IMR-90 (cell line): ENCODE results near the gene PPP2R2D. TPM values are rescaled to one million over a fixed set of nuclear protein-coding genes. Genes with fewer than 3 reads are reported as not detected.
A peak's percentile ranks its signal among the peaks of the same experiment; 100 is the strongest.

ENCODE experiments used
- ATAC-seq: fragments of 200-7000 bp; cut with Tn5 transposase; 2 replicates; pipeline ENCODE4 v1.9.1; 2020; ENCODE audit warnings: low read depth, mild to moderate bottlenecking, moderate library complexity
- BruUV-seq: library from RNA; stranded (reverse); fragments of 400-500 nt; replicated peaks from 2 replicates; lab custom pipeline; 2021; lab: Mats Ljungman, UMichigan
- CTCF ChIA-PET: fragments of 300-600 bp; formaldehyde crosslinking; extraction: SDS; loops from one replicate; lab custom pipeline; 2021; ENCODE audit warnings: antibody characterized with exemption; lab: Yijun Ruan, JAX
- POLR2A ChIA-PET: fragments of 300-600 bp; sonication (Branson Sonifier 250); formaldehyde crosslinking; loops from one replicate; lab custom pipeline; 2022; ENCODE audit warnings: antibody characterized with exemption; ENCODE audit not compliant: unreplicated experiment; lab: Charles Lee
- DNase-seq: peaks from one replicate; pipeline ENCODE4 v3.0.0; 2013
- H2AFZ ChIP-seq: replicated peaks from 2 replicates; pipeline ENCODE3; 2013; ENCODE audit warnings: low read length, mild to moderate bottlenecking; ENCODE audit not compliant: poor library complexity
- H2AK5ac ChIP-seq: 2 replicates; pipeline ENCODE4 v1.6.1; 2013; ENCODE audit warnings: low read depth, low read length, inconsistent platforms
- H2AK9ac ChIP-seq: replicated peaks from 2 replicates; pipeline ENCODE3; 2013; ENCODE audit warnings: mild to moderate bottlenecking, low read depth, low read length, moderate library complexity; ENCODE audit not compliant: poor library complexity
- H2BK120ac ChIP-seq: 2 replicates; pipeline ENCODE4 v1.6.1; 2013; ENCODE audit warnings: low read depth, low read length, inconsistent platforms
- H2BK15ac ChIP-seq: 3 replicates; pipeline ENCODE4 v1.6.1; 2013; ENCODE audit warnings: low read depth, low read length, inconsistent platforms
- H2BK20ac ChIP-seq: 2 replicates; pipeline ENCODE4 v1.6.1; 2013; ENCODE audit warnings: low read depth, mild to moderate bottlenecking, inconsistent platforms, low read length, moderate library complexity
- H2BK5ac ChIP-seq: 2 replicates; pipeline ENCODE4 v1.6.1; 2013; ENCODE audit warnings: mild to moderate bottlenecking, low read depth, low read length, inconsistent platforms; ENCODE audit not compliant: poor library complexity, severe bottlenecking
- H3K14ac ChIP-seq: replicated peaks from 2 replicates; pipeline ENCODE4 v1.6.1; 2013; ENCODE audit warnings: low read depth, low read length, inconsistent platforms
- H3K18ac ChIP-seq: 2 replicates; pipeline ENCODE4 v1.6.1; 2013; ENCODE audit warnings: low read depth, low read length, control low read depth
- H3K23ac ChIP-seq: 2 replicates; pipeline ENCODE4 v1.6.1; 2013; ENCODE audit warnings: low read depth, low read length, inconsistent platforms
- H3K27ac ChIP-seq: 2 replicates; pipeline ENCODE4 v1.5.1; 2013; ENCODE audit warnings: mild to moderate bottlenecking, control low read depth, low read length; ENCODE audit not compliant: insufficient read depth
- H3K27me3 ChIP-seq: 2 replicates; pipeline ENCODE4 v1.6.1; 2013; ENCODE audit warnings: low read length; ENCODE audit not compliant: control insufficient read depth, insufficient read depth
- H3K36me3 ChIP-seq: 2 replicates; pipeline ENCODE4 v1.6.1; 2013; ENCODE audit warnings: low read length, mixed read lengths; ENCODE audit not compliant: control insufficient read depth, insufficient read depth
- H3K4ac ChIP-seq: 2 replicates; pipeline ENCODE4 v1.6.1; 2013; ENCODE audit warnings: low read depth, low read length, inconsistent platforms
- H3K4me1 ChIP-seq: 2 replicates; pipeline ENCODE4 v1.6.1; 2013; ENCODE audit warnings: low read length, mixed read lengths; ENCODE audit not compliant: control insufficient read depth, insufficient read depth
- H3K4me2 ChIP-seq: 2 replicates; pipeline ENCODE4 v1.6.1; 2013; ENCODE audit warnings: low read depth, mild to moderate bottlenecking, control low read depth, low read length, moderate library complexity
- H3K4me3 ChIP-seq: 2 replicates; pipeline ENCODE4 v1.5.1; 2013; ENCODE audit warnings: low read depth, mild to moderate bottlenecking, control low read depth, low read length, moderate library complexity; ENCODE audit not compliant: insufficient read depth
- H3K56ac ChIP-seq: 2 replicates; pipeline ENCODE4 v1.6.1; 2013; ENCODE audit warnings: low read length, inconsistent platforms; ENCODE audit not compliant: insufficient read depth; ENCODE audit errors: extremely low read depth
- H3K79me1 ChIP-seq, 2 experiments: 2 replicates each; pipeline ENCODE4 v1.6.1; 2013; ENCODE audit warnings: low read length in 2 of 2, inconsistent platforms in 1 of 2, low read depth in 1 of 2
- H3K9ac ChIP-seq: 2 replicates; pipeline ENCODE4 v1.6.1; 2013; ENCODE audit warnings: low read depth, low read length, control low read depth
- H3K9me1 ChIP-seq: 2 replicates; pipeline ENCODE4 v1.6.1; 2013; ENCODE audit warnings: low read length, inconsistent platforms; ENCODE audit not compliant: insufficient read depth
- H3K9me3 ChIP-seq: 2 replicates; pipeline ENCODE4 v1.6.1; 2013; ENCODE audit warnings: low read length; ENCODE audit not compliant: control insufficient read depth, insufficient read depth
- H4K20me1 ChIP-seq: 2 replicates; pipeline ENCODE4 v1.6.1; 2013; ENCODE audit warnings: low read length, inconsistent platforms; ENCODE audit not compliant: insufficient read depth
- H4K5ac ChIP-seq: 2 replicates; pipeline ENCODE4 v1.6.1; 2013; ENCODE audit warnings: mild to moderate bottlenecking, low read depth, low read length, control low read depth
- H4K8ac ChIP-seq, 2 experiments: 2 replicates each; pipeline ENCODE4 v1.6.1; 2013; ENCODE audit warnings: low read depth in 2 of 2, low read length in 2 of 2, control low read depth in 1 of 2, inconsistent platforms in 1 of 2
- H4K91ac ChIP-seq: 2 replicates; pipeline ENCODE4 v1.6.1; 2013; ENCODE audit warnings: low read depth, low read length, inconsistent platforms; ENCODE audit not compliant: insufficient read depth
- FOS ChIP-seq: fragments of 150-350 bp; IDR thresholded peaks from 2 replicates; pipeline ENCODE4 v1.6.1; 2016; ENCODE audit warnings: low read depth, low read length
- MAFK ChIP-seq: IDR thresholded peaks from 2 replicates; pipeline ENCODE4 v1.6.1; 2012; ENCODE audit warnings: low read depth, low read length, improper control_type of control experiment
- RCOR1 ChIP-seq: IDR thresholded peaks from 2 replicates; pipeline ENCODE4 v1.6.1; 2012; ENCODE audit warnings: mild to moderate bottlenecking, low read length, improper control_type of control experiment; ENCODE audit not compliant: insufficient replicate concordance
- USF2 ChIP-seq: fragments of 150-350 bp; IDR thresholded peaks from 2 replicates; pipeline ENCODE4 v1.6.1; 2017; ENCODE audit warnings: mild to moderate bottlenecking, antibody characterized with exemption, low read length, low read depth
- WGBS, 2 experiments: methylation state at CpG; one replicate each; pipeline versions ENCODE4 v1.1.5 to v1.1.7; 2013; ENCODE audit warnings: missing lambda C conversion rate in 2 of 2; ENCODE audit not compliant: insufficient read length in 1 of 2; ENCODE audit errors: extremely low coverage in 2 of 2; 5-methylcytosine and 5-hydroxymethylcytosine counted together
- dilution Hi-C: fragments of 300-500 bp; cut with HindIII; formaldehyde crosslinking; loops from one replicate; pipeline ENCODE4 v1.14.3; 2018; ENCODE audit warnings: low sequenced_read_pairs; ENCODE audit not compliant: unreplicated experiment
- in situ Hi-C: fragments of 300-500 bp; cut with MboI; formaldehyde crosslinking; loops from 3 replicates; pipeline ENCODE4 v1.14.3; 2019; ENCODE audit warnings: low sequenced_read_pairs, inconsistent platforms, mixed read lengths
- intact Hi-C: fragments of 100-400 bp; cut with micrococcal nuclease; formaldehyde crosslinking; loops from 2 replicates; pipeline ENCODE4 v1.10.0; 2022
- polyA plus RNA-seq, 3 experiments: library from polyadenylated mRNA; depleted of rRNA; stranded (reverse); fragments of >200 nt; gene quantifications; 2 replicates each; pipeline ENCODE4 v1.2.3, GENCODE V29; 2012; ENCODE audit warnings: low replicate concordance in 1 of 3
- total RNA-seq: library from RNA; depleted of rRNA; stranded (reverse); fragments of >200 nt; gene quantifications from 2 replicates; pipeline ENCODE4 v1.2.3, GENCODE V29; 2012

Gene PPP2R2D
- total and polyA plus RNA-seq, 2 of the 4 experiments (the other 2 are of a cell fraction), result 22.8 to 23.8 TPM

GRCh38 chr10:131974034-131974817 is 73.4 kb downstream of the PPP2R2D start:
- BruUV-seq, result no TSS peak
- no peak overlapping the region for H3K9ac ChIP-seq
- no peak overlapping the region for H3K18ac ChIP-seq
- no peak overlapping the region for H3K4me2 ChIP-seq
- CTCF ChIA-PET, result interaction anchor here (2.6 kb wide), 1 partner anchor 49 kb away, joined by 13 read pairs; no protein-coding TSS in a partner anchor
- H2BK15ac ChIP-seq, result no peak overlapping the region
- H3K4me1 ChIP-seq, result peaks cover 23% of the 10 kb centered on the region
- no peak overlapping the region for H2BK120ac ChIP-seq
- intact Hi-C loops, result no loop called here
- H4K5ac ChIP-seq, result no peak overlapping the region
- no peak overlapping the region for H4K8ac ChIP-seq
- no peak overlapping the region for H2AK5ac ChIP-seq
- no peak overlapping the region for H3K23ac ChIP-seq
- WGBS, 2 experiments, result 100% methylated on average over 3 of the region's 14 CpGs; no CpG with 5 or more reads in 1 of the 2 experiments
- H3K36me3 ChIP-seq, result peaks cover 72% of the 10 kb centered on the region
- H3K14ac ChIP-seq, result no peak overlapping the region
- no peak overlapping the region for H2BK20ac ChIP-seq
- POLR2A ChIA-PET, result no interaction called here
- H4K20me1 ChIP-seq, result peaks cover 98% of the 10 kb centered on the region
- no peaks in the 10 kb centered on the region for H3K27me3 ChIP-seq
- H4K91ac ChIP-seq, result no peak overlapping the region
- H3K9me3 ChIP-seq, result no peaks in the 10 kb centered on the region
- DNase-seq, result no peak
- peaks cover 12 to 89% of the 10 kb centered on the region in 2 experiments for H3K79me1 ChIP-seq
- no peak overlapping the region for H3K4ac ChIP-seq
- no peak overlapping the region for H2AFZ ChIP-seq
- dilution Hi-C loops, result no loop called here
- H3K4me3 ChIP-seq, result no peak overlapping the region
- TF ChIP-seq USF2, result no peak
- no peak for TF ChIP-seq FOS
- peak; percentile 79 for TF ChIP-seq MAFK
- no peak for TF ChIP-seq RCOR1
- in situ Hi-C loops, result no loop called here
- H2BK5ac ChIP-seq, result no peak overlapping the region
- H3K9me1 ChIP-seq, result peaks cover 28% of the 10 kb centered on the region
- no peak overlapping the region for H3K56ac ChIP-seq
- H2AK9ac ChIP-seq, result peak overlapping the region; percentile 53
- ATAC-seq, result no peak
- H3K27ac ChIP-seq, result no peak overlapping the region
